NB4 (cell line): ENCODE results near the gene CD226.
"Not testable (repeated sequence)": the region's sequence is repeated elsewhere in the genome, so short reads cannot be mapped to it uniquely, and the experiment has no call there.

Source experiments
- DNase-seq: peaks from one replicate; pipeline ENCODE4 v3.0.0; 2010; ENCODE audit warnings: low read depth
- H3K4me3 ChIP-seq: one replicate; pipeline ENCODE4 v1.5.1; 2011; ENCODE audit warnings: mild to moderate bottlenecking, low read depth, low read length, moderate library complexity
- CTCF ChIP-seq: IDR thresholded peaks from one replicate; pipeline ENCODE4 v1.5.1; 2012; ENCODE audit warnings: low read depth, low read length
- MAX ChIP-seq: IDR thresholded peaks from 2 replicates; pipeline ENCODE4 v1.6.1; 2011; ENCODE audit warnings: low read depth, low read length
- MYC ChIP-seq: IDR thresholded peaks from 2 replicates; pipeline ENCODE4 v1.6.1; 2011; ENCODE audit warnings: low read depth, low read length
- POLR2A ChIP-seq: IDR thresholded peaks from 2 replicates; pipeline ENCODE4 v1.6.1; 2011; ENCODE audit warnings: mild to moderate bottlenecking; ENCODE audit not compliant: insufficient read length; ENCODE audit errors: extremely low read depth

CD226 gene

DNA sequence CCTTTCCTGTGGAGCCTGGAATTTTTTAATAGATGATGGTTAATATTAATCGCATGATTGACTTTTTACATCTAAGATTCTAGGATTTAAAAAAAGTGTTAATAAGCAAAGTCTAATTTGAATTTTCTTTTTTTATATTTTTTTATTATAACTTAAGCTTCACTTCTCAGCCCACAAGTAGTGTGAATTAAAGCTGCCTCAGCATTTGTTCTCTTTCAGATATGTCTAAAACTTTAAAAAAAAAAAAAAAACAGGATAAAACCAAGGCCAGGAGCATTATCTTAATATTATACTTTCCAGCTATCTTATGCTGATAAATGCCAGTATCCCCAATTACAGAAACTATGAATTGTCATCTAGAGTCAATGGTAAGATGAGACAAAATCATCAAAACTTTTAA, 109.7 kb downstream of the CD226 start:
- no peak for TF ChIP-seq MYC
- TF ChIP-seq POLR2A, result no peak
- no peak for TF ChIP-seq MAX
- TF ChIP-seq CTCF, result no peak
- DNase-seq, result no peak
- no peak overlapping the region for H3K4me3 ChIP-seq

GRCh38 chr18:69834980-69835379, 112.7 kb downstream of the CD226 start:
- not testable (repeated sequence) for H3K4me3 ChIP-seq, DNase-seq

GRCh38 chr18:69830189-69830588, 117.5 kb downstream of the CD226 start:
- TF ChIP-seq CTCF (no peak), MAX (no peak), MYC (no peak), POLR2A (no peak)
- no peak overlapping the region for H3K4me3 ChIP-seq
- no peak for DNase-seq

DNA sequence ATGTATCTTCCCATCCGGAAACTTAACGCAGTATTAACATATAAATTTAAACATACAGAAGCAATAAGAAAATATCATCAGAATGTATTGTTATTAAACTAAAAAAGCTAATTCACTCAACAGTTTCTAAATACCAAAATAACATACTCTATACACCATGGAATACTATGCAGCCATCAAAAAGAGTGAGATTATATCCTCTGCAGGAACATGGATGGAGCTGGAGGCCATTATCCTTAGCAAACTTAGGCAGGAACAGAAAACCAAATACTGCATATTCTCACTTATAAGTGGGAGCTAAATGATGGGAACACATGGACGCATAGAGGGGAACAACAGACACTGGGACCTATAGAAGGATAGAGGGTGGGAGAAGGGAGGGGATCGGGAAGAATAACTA, 127.1 kb downstream of the CD226 start:
- DNase-seq, result no peak
- TF ChIP-seq MYC, result no peak
- TF ChIP-seq POLR2A, result no peak
- no peak for TF ChIP-seq CTCF
- TF ChIP-seq MAX, result no peak
- H3K4me3 ChIP-seq, result no peak overlapping the region

DNA sequence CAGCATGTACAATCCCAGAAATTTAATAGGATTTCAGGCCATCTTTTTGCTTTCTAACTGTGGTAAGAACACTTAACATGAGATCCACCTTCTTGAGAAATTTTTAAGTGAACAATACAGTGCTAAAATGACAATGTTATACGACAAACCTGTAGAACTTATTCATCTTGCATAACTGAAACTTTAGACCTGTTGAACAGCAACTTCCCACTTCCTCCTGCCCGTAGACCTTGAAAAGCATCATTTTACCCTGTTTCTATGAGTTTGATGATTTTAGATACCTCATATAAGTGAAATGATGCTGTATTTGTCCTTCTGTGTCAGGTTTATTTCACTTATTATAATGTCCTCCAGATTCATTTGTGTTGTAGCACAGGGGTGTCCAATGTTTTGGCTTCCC, 128.2 kb downstream of the CD226 start:
- no peak for DNase-seq
- H3K4me3 ChIP-seq, result no peak overlapping the region
- TF ChIP-seq MYC, result no peak
- TF ChIP-seq MAX, result no peak
- no peak for TF ChIP-seq CTCF

DNA sequence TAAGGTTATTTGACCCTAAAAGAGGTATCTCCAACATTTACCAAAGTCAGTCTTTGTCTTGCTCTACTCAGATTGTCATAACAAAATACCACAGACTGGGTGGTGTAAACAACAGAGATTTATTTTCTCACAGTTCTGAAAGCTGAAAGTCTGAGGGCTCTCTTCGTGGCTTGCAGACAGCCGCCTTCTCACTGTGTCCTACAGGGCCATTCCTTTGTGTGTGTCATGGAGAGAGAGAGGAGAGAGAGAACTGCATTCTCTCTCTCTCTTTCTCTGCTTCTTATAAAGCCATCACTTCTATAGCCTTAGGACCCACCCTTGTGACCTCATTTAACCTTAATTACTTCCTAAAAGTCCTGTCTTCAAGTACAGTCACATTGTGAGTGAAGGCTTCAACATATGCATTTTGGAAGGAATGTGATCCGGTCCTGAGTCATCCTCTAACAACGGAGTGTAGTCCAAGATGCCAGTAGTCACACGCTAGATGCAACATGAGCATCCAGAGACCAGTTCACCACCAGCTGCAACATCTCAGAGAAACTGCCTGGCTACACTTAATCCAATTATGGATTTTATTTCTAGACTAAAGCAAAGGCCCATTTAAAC, 130.2 kb downstream of the CD226 start:
- no peak overlapping the region for H3K4me3 ChIP-seq
- DNase-seq, result no peak
- TF ChIP-seq MYC (no peak), CTCF (no peak), POLR2A (no peak), MAX (no peak)
